GM12878 (cell line): Measurements from ENCODE around the gene SOX6. TPM values are rescaled to one million over a fixed set of nuclear protein-coding genes. Genes with fewer than 3 reads are reported as not detected.

Experiments
- ATAC-seq: fragments of 200-7000 bp; cut with Tn5 transposase; 3 replicates; pipeline ENCODE4 v1.9.1; 2020; ENCODE audit warnings: mild to moderate bottlenecking, moderate library complexity
- BruUV-seq: library from RNA; stranded (reverse); fragments of 400-500 nt; replicated peaks from 2 replicates; lab custom pipeline; 2021; lab: Mats Ljungman, UMichigan
- CTCF ChIA-PET: fragments of 300-600 bp; sonication (Branson Sonifier 250); formaldehyde crosslinking; extraction: SDS; loops from one replicate; lab custom pipeline; 2021; ENCODE audit warnings: inconsistent platforms; lab: Yijun Ruan, JAX
- POLR2A ChIA-PET: fragments of 350-600 bp; formaldehyde crosslinking; extraction: SDS; loops from one replicate; lab custom pipeline; 2021; ENCODE audit warnings: inconsistent platforms; lab: Charles Lee
- RAD21 ChIA-PET: fragments of 300-600 bp; sonication (Branson Sonifier 250); formaldehyde crosslinking; loops from one replicate; lab custom pipeline; 2023; ENCODE audit warnings: antibody characterized with exemption; ENCODE audit not compliant: unreplicated experiment; lab: Charles Lee
- SMC1A ChIA-PET: fragments of 300-600 bp; sonication (Branson Sonifier 250); formaldehyde crosslinking; loops from one replicate; lab custom pipeline; 2023; ENCODE audit not compliant: unreplicated experiment, uncharacterized antibody; lab: Charles Lee
- DNase-seq: peaks from one replicate; pipeline ENCODE4 v3.0.0-alpha.2; 2011; ENCODE audit warnings: low read depth, low spot score
- FAIRE-seq: peaks from 3 replicates; lab custom pipeline; 2011; peaks lifted over from hg19 to GRCh38; lab: Jason Lieb, UNC
- H2AFZ ChIP-seq: 2 replicates; pipeline ENCODE4 v1.6.0; 2011; ENCODE audit warnings: low read depth, low read length, control low read depth; ENCODE audit not compliant: control insufficient read depth
- H3K27ac ChIP-seq: 2 replicates; pipeline ENCODE4 v1.5.1; 2011; ENCODE audit warnings: control low read depth; ENCODE audit not compliant: control insufficient read depth, insufficient read depth
- H3K27me3 ChIP-seq, 2 experiments: replicated peaks in 1 of 2; 2 replicates each; pipeline versions ENCODE4 v1.6.0 to v1.6.1; 2011; ENCODE audit warnings: low read length in 1 of 2; ENCODE audit not compliant: control insufficient read depth in 2 of 2, insufficient read depth in 2 of 2
- H3K36me3 ChIP-seq, 2 experiments: 2 replicates each; pipeline ENCODE4 v1.5.1; 2011; ENCODE audit warnings: low read length in 1 of 2; ENCODE audit not compliant: control insufficient read depth in 2 of 2, insufficient read depth in 2 of 2
- H3K4me1 ChIP-seq: 2 replicates; pipeline ENCODE4 v1.6.1; 2011; ENCODE audit warnings: mild to moderate bottlenecking, low read length, moderate library complexity, mixed read lengths; ENCODE audit not compliant: control insufficient read depth, insufficient read depth
- H3K4me2 ChIP-seq: 2 replicates; pipeline ENCODE4 v1.6.0; 2011; ENCODE audit warnings: control low read depth; ENCODE audit not compliant: control insufficient read depth, insufficient read depth
- H3K4me3 ChIP-seq: fragments of 200-600 bp; sonication (generic); 2 replicates; pipeline ENCODE4 v1.5.1; 2016
- H3K79me2 ChIP-seq: 2 replicates; pipeline ENCODE4 v1.6.0; 2011; ENCODE audit warnings: low read length; ENCODE audit not compliant: control insufficient read depth, insufficient read depth
- H3K9ac ChIP-seq: 2 replicates; pipeline ENCODE4 v1.8.0; 2011; ENCODE audit warnings: low read length, control low read depth, mixed read lengths; ENCODE audit not compliant: control insufficient read depth, insufficient read depth
- H3K9me3 ChIP-seq: replicated peaks from 3 replicates; pipeline ENCODE4 v1.5.1; 2011; ENCODE audit warnings: mild to moderate bottlenecking, low read length; ENCODE audit not compliant: control insufficient read depth, insufficient read depth
- H4K20me1 ChIP-seq: 2 replicates; pipeline ENCODE4 v1.6.0; 2011; ENCODE audit not compliant: control insufficient read depth, insufficient read depth
- CHD4 ChIP-seq: fragments of 200-600 bp; sonication (generic); IDR thresholded peaks from 2 replicates; pipeline ENCODE4 v1.6.1; 2016; ENCODE audit warnings: mild to moderate bottlenecking
- JUND ChIP-seq: IDR thresholded peaks from 2 replicates; pipeline ENCODE4 v1.6.1; 2012; ENCODE audit warnings: low read depth, mild to moderate bottlenecking, low read length, improper control_type of control experiment, moderate library complexity
- LARP7 ChIP-seq: fragments of 450-650 bp; IDR thresholded peaks from 2 replicates; pipeline ENCODE4 v1.6.1; 2017; ENCODE audit warnings: mild to moderate bottlenecking
- MTA2 ChIP-seq: fragments of 450-650 bp; IDR thresholded peaks from 2 replicates; pipeline ENCODE4 v1.6.1; 2016; ENCODE audit warnings: low read depth, mild to moderate bottlenecking, moderate library complexity
- SMC3 ChIP-seq: IDR thresholded peaks from 2 replicates; pipeline ENCODE4 v1.6.1; 2011; ENCODE audit warnings: low read length, improper control_type of control experiment, borderline replicate concordance
- SUPT20H ChIP-seq: IDR thresholded peaks from 2 replicates; pipeline ENCODE4 v1.6.1; 2011; ENCODE audit warnings: low read depth, mild to moderate bottlenecking, low read length, moderate library complexity, borderline replicate concordance; ENCODE audit not compliant: control insufficient read depth
- WRNIP1 ChIP-seq: IDR thresholded peaks from 2 replicates; pipeline ENCODE4 v1.6.1; 2011; ENCODE audit warnings: low read depth, low read length, improper control_type of control experiment, borderline replicate concordance
- ZNF274 ChIP-seq: IDR thresholded peaks from one replicate; pipeline ENCODE4 v1.8.0; 2011; ENCODE audit not compliant: insufficient read length, insufficient read depth
- ZSCAN29 ChIP-seq: fragments of 450-650 bp; IDR thresholded peaks from 2 replicates; pipeline ENCODE4 v1.6.1; 2017; ENCODE audit warnings: mild to moderate bottlenecking, moderate library complexity
- WGBS: methylation state at CpG from one replicate; pipeline ENCODE4 v1.1.6; 2016; ENCODE audit warnings: low lambda C conversion rate; ENCODE audit not compliant: insufficient replicate concordance, insufficient coverage; ENCODE audit errors: missing lambda C conversion rate; 5-methylcytosine and 5-hydroxymethylcytosine counted together
- in situ Hi-C: fragments of 300-500 bp; cut with MboI; formaldehyde crosslinking; loops from 9 replicates; pipeline ENCODE4 v1.14.3; 2018; ENCODE audit warnings: mixed read lengths
- intact Hi-C: fragments of 100-400 bp; cut with micrococcal nuclease; formaldehyde crosslinking; loops from one replicate; pipeline ENCODE4 v1.14.2; 2022; ENCODE audit not compliant: unreplicated experiment
- polyA plus RNA-seq, 11 experiments: library from polyadenylated mRNA; depleted of rRNA in 4 of 11; unstranded in 6 of 11; stranded (reverse) in 5 of 11; fragments of >200 nt; fragmentation: Nextera tagmentation in 4 of 11; fragmentation: Illumina TruSeq in 1 of 11; extraction: Ambion mirVana in 4 of 11; extraction: Trizol in 1 of 11; gene quantifications; 1 replicate in 1 of 11; 2 replicates in 10 of 11; pipeline versions ENCODE4 v1.2.1 to v1.2.3, GENCODE V29; 2011 to 2016; ENCODE audit warnings: inconsistent platforms in 2 of 11, missing spikeins in 2 of 11, low read depth in 1 of 11
- total RNA-seq, 4 experiments: library from RNA; depleted of rRNA in 3 of 4; stranded (reverse); fragments of >200 nt in 3 of 4; fragmentation: Illumina TruSeq in 1 of 4; extraction: Trizol in 1 of 4; gene quantifications; 2 replicates each; pipeline versions ENCODE4 v1.2.1 to v1.2.3, GENCODE V29; 2013 to 2021
- TF ChIP-seq, protein P1 (sequence below): fragments of 450-650 bp; IDR thresholded peaks from 2 replicates; pipeline ENCODE4 v1.6.1; 2017; ENCODE audit warnings: mild to moderate bottlenecking, low read depth, inconsistent platforms; ENCODE audit not compliant: poor library complexity, severe bottlenecking
- TF ChIP-seq, protein P2 (sequence below): IDR thresholded peaks from 2 replicates; pipeline ENCODE4 v1.6.1; 2011; ENCODE audit warnings: low read depth, low read length, improper control_type of control experiment, borderline replicate concordance
- TF ChIP-seq, protein P3 (sequence below): fragments of 450-650 bp; conservative IDR thresholded peaks from 2 replicates; pipeline ENCODE4 v1.6.1; 2017; ENCODE audit warnings: mild to moderate bottlenecking, moderate library complexity

Gene SOX6
- total and polyA plus RNA-seq, 10 of the 15 experiments (the other 5 are each of a cell fraction or from before 2014, with no cell fraction given), result 0.03 to 0.71 (median 0.29) TPM; not detected in 4

DNA sequence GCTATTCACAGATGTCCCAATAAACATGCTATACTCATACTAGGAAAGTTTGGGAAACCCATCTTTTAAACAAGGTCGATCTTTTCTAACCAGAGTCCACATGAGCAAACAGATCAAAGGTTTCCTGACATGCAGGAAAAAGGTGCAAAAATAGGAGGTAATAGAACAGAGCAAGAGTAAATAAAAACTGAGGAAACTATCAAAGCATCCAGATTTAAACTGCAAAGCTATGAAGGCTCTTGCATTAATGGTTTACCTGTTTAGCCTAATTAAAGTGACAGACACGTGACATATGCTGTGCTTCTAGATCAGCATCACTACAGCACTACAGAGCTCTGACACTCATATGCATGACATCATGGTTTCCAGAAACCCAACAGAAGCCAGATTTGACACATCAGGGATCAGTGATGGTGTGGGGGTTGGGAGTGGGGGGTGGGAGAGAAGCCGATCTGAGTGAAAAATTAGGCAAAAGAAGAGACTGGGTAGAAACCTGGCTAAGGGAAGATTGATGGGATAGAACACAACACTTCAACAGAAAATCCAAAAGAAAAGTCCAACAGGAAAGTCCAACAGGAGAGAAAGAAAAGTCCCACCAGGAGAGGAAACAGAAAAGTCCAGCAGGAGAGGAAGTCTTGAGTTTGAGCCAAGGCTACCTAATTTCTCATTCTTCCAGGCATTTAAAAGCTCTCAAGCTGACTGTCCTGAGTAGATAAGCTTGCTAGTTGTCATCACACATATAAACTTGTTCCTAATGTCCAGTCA lies 262.3 kb downstream of the SOX6 start:
- no peak overlapping the region for H3K4me3 ChIP-seq
- H3K9ac ChIP-seq, result no peak overlapping the region
- no peaks in the 10 kb centered on the region for H3K36me3 ChIP-seq
- no peaks in the 10 kb centered on the region for H3K9me3 ChIP-seq
- in situ Hi-C loops (no loop called here), intact Hi-C loops (no loop called here)
- H3K27ac ChIP-seq, result no peak overlapping the region
- TF ChIP-seq CHD4 (no peak), LARP7 (no peak)
- TF ChIP-seq, protein P1, sequence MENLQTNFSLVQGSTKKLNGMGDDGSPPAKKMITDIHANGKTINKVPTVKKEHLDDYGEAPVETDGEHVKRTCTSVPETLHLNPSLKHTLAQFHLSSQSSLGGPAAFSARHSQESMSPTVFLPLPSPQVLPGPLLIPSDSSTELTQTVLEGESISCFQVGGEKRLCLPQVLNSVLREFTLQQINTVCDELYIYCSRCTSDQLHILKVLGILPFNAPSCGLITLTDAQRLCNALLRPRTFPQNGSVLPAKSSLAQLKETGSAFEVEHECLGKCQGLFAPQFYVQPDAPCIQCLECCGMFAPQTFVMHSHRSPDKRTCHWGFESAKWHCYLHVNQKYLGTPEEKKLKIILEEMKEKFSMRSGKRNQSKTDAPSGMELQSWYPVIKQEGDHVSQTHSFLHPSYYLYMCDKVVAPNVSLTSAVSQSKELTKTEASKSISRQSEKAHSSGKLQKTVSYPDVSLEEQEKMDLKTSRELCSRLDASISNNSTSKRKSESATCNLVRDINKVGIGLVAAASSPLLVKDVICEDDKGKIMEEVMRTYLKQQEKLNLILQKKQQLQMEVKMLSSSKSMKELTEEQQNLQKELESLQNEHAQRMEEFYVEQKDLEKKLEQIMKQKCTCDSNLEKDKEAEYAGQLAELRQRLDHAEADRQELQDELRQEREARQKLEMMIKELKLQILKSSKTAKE, result no peak
- H2AFZ ChIP-seq, result no peak overlapping the region
- H3K4me2 ChIP-seq, result no peak overlapping the region
- ChIA-PET RAD21 (no interaction called here), SMC1A (interaction anchor here (1.0 kb wide), 1 partner anchor 10 kb away, joined by 3 read pairs; no protein-coding TSS in a partner anchor), CTCF (no interaction called here), POLR2A (no interaction called here)
- BruUV-seq, result no TSS peak
- 14% methylated on average over 3 of the region's 3 CpGs for whole genome bisulfite sequencing
- no peaks in the 10 kb centered on the region for H4K20me1 ChIP-seq
- H3K4me1 ChIP-seq, result no peaks in the 10 kb centered on the region
- FAIRE-seq, result no peak
- no peaks in the 10 kb centered on the region for H3K27me3 ChIP-seq
- no peak for ATAC-seq
- no peaks in the 10 kb centered on the region for H3K79me2 ChIP-seq
- DNase-seq, result no peak

DNA sequence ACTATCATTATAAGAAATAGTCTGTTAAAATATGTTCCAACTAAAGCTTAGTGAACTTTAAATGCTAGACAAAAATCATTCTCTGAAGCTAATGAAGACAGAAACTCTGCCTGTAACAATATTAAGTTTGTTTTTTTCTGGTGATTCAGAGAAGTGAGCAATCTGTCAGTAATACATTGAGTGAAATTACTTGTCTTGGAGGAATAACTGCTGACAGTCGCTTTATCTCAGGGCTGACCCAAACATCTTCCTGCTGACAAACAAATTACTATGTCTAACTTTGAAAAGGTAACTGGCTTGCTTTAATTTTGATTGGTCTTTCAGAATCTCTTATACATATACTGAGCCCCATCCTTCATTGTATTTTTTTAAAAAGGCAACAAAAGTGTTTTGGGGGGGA lies 264.5 kb downstream of the SOX6 start:
- in situ Hi-C loops (no loop called here), intact Hi-C loops (no loop called here)
- no peaks in the 10 kb centered on the region for H4K20me1 ChIP-seq
- ChIA-PET SMC1A (no interaction called here), POLR2A (no interaction called here), RAD21 (no interaction called here), CTCF (no interaction called here)
- WGBS, result 47% methylated on average over 1 of the region's 1 CpG
- no peak overlapping the region for H3K4me2 ChIP-seq
- H3K27me3 ChIP-seq, result no peaks in the 10 kb centered on the region
- no peak overlapping the region for H3K9ac ChIP-seq
- H2AFZ ChIP-seq, result no peak overlapping the region
- no peaks in the 10 kb centered on the region for H3K79me2 ChIP-seq
- no peak overlapping the region for H3K4me3 ChIP-seq
- H3K9me3 ChIP-seq, result no peaks in the 10 kb centered on the region
- no peaks in the 10 kb centered on the region for H3K4me1 ChIP-seq
- H3K27ac ChIP-seq, result no peak overlapping the region
- no peaks in the 10 kb centered on the region for H3K36me3 ChIP-seq
- BruUV-seq, result no TSS peak
- DNase-seq (no peak), FAIRE-seq (no peak), ATAC-seq (no peak)
- TF ChIP-seq, protein P2, sequence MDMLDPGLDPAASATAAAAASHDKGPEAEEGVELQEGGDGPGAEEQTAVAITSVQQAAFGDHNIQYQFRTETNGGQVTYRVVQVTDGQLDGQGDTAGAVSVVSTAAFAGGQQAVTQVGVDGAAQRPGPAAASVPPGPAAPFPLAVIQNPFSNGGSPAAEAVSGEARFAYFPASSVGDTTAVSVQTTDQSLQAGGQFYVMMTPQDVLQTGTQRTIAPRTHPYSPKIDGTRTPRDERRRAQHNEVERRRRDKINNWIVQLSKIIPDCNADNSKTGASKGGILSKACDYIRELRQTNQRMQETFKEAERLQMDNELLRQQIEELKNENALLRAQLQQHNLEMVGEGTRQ, result no peak
- TF ChIP-seq MTA2 (no peak), ZSCAN29 (no peak), SMC3 (no peak), SUPT20H (no peak), WRNIP1 (no peak), ZNF274 (no peak), JUND (no peak)
- TF ChIP-seq, protein P3, sequence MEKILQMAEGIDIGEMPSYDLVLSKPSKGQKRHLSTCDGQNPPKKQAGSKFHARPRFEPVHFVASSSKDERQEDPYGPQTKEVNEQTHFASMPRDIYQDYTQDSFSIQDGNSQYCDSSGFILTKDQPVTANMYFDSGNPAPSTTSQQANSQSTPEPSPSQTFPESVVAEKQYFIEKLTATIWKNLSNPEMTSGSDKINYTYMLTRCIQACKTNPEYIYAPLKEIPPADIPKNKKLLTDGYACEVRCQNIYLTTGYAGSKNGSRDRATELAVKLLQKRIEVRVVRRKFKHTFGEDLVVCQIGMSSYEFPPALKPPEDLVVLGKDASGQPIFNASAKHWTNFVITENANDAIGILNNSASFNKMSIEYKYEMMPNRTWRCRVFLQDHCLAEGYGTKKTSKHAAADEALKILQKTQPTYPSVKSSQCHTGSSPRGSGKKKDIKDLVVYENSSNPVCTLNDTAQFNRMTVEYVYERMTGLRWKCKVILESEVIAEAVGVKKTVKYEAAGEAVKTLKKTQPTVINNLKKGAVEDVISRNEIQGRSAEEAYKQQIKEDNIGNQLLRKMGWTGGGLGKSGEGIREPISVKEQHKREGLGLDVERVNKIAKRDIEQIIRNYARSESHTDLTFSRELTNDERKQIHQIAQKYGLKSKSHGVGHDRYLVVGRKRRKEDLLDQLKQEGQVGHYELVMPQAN, result no peak
